ENCODE data around the gene FAM90A1.
"Not testable (repeated sequence)": the region's sequence is repeated elsewhere in the genome, so short reads cannot be mapped to it uniquely, and the experiment has no call there.

FAM90A1 gene
- total RNA-seq, result 0 to 0.58 (median 0) reads per million in 3 donors

GRCh38 chr12:8226992-8227731, at the start of gene FAM90A1:
TSS of gene FAM90A1 (minus strand) at chr12:8227618. CDS start at chr12:8224832, 2,786 bp downstream.
- not testable (repeated sequence) for DNase-seq; H3K4me3 ChIP-seq (ENCODE audit: insufficient read depth, low read depth, low read length, poor library complexity, severe bottlenecking); H3K27ac ChIP-seq (ENCODE audit: insufficient read depth, low read length, poor library complexity, severe bottlenecking)

GRCh38 chr12:8276397-8276796, 49.0 kb upstream of the FAM90A1 start:
- not testable (repeated sequence) for H3K36me3 ChIP-seq (ENCODE audit: control insufficient read depth, insufficient read depth, low read length); DNase-seq; H3K27ac ChIP-seq (ENCODE audit: insufficient read depth, low read length, poor library complexity, severe bottlenecking); H3K4me1 ChIP-seq (ENCODE audit: control insufficient read depth, insufficient read depth, low read length, poor library complexity, severe bottlenecking); H3K27me3 ChIP-seq (replicated peaks; ENCODE audit: control insufficient read depth, insufficient read depth, low read length, poor library complexity, severe bottlenecking); H3K4me3 ChIP-seq (ENCODE audit: insufficient read depth, low read depth, low read length, poor library complexity, severe bottlenecking); H3K9me3 ChIP-seq (ENCODE audit: control insufficient read depth, low read length)

More at GRCh38 chr12:8226992-8227731, at the start of gene FAM90A1:
- not testable (repeated sequence) for H3K4me1 ChIP-seq (ENCODE audit: control insufficient read depth, insufficient read depth, low read length, poor library complexity, severe bottlenecking); H3K27me3 ChIP-seq (replicated peaks; ENCODE audit: control insufficient read depth, insufficient read depth, low read length, poor library complexity, severe bottlenecking); H3K36me3 ChIP-seq (ENCODE audit: control insufficient read depth, insufficient read depth, low read length); H3K9me3 ChIP-seq (ENCODE audit: control insufficient read depth, low read length)

GRCh38 chr12:8266706-8267105, 39.3 kb upstream of the FAM90A1 start:
- not testable (repeated sequence) for DNase-seq; H3K27me3 ChIP-seq (replicated peaks; ENCODE audit: control insufficient read depth, insufficient read depth, low read length, poor library complexity, severe bottlenecking)

GRCh38 chr12:8264236-8264635, 36.8 kb upstream of the FAM90A1 start:
- not testable (repeated sequence) for H3K27ac ChIP-seq (ENCODE audit: insufficient read depth, low read length, poor library complexity, severe bottlenecking); H3K9me3 ChIP-seq (ENCODE audit: control insufficient read depth, low read length); H3K36me3 ChIP-seq (ENCODE audit: control insufficient read depth, insufficient read depth, low read length); H3K27me3 ChIP-seq (replicated peaks; ENCODE audit: control insufficient read depth, insufficient read depth, low read length, poor library complexity, severe bottlenecking); H3K4me1 ChIP-seq (ENCODE audit: control insufficient read depth, insufficient read depth, low read length, poor library complexity, severe bottlenecking); DNase-seq; H3K4me3 ChIP-seq (ENCODE audit: insufficient read depth, low read depth, low read length, poor library complexity, severe bottlenecking)

More at GRCh38 chr12:8266706-8267105, 39.3 kb upstream of the FAM90A1 start:
- H3K4me3 ChIP-seq (ENCODE audit: insufficient read depth, low read depth, low read length, poor library complexity, severe bottlenecking); H3K36me3 ChIP-seq (ENCODE audit: control insufficient read depth, insufficient read depth, low read length); H3K9me3 ChIP-seq (ENCODE audit: control insufficient read depth, low read length); H3K4me1 ChIP-seq (ENCODE audit: control insufficient read depth, insufficient read depth, low read length, poor library complexity, severe bottlenecking); H3K27ac ChIP-seq (ENCODE audit: insufficient read depth, low read length, poor library complexity, severe bottlenecking): not testable (repeated sequence)

- DNase-seq; H3K27me3 ChIP-seq (replicated peaks; ENCODE audit: control insufficient read depth, insufficient read depth, low read length, poor library complexity, severe bottlenecking); H3K4me3 ChIP-seq (ENCODE audit: insufficient read depth, low read depth, low read length, poor library complexity, severe bottlenecking); H3K36me3 ChIP-seq (ENCODE audit: control insufficient read depth, insufficient read depth, low read length); H3K27ac ChIP-seq (ENCODE audit: insufficient read depth, low read length, poor library complexity, severe bottlenecking); H3K9me3 ChIP-seq (ENCODE audit: control insufficient read depth, low read length); H3K4me1 ChIP-seq (ENCODE audit: control insufficient read depth, insufficient read depth, low read length, poor library complexity, severe bottlenecking): not testable (repeated sequence)
These were observed 33.7 kb upstream of the FAM90A1 start for GRCh38 chr12:8261111-8261554.

- DNase-seq; H3K4me3 ChIP-seq (ENCODE audit: insufficient read depth, low read depth, low read length, poor library complexity, severe bottlenecking): not testable (repeated sequence)
These were observed 28.9 kb upstream of the FAM90A1 start for GRCh38 chr12:8256356-8256755.

GRCh38 chr12:8254705-8255104, 27.3 kb upstream of the FAM90A1 start:
- not testable (repeated sequence) for H3K9me3 ChIP-seq (ENCODE audit: control insufficient read depth, low read length); DNase-seq; H3K36me3 ChIP-seq (ENCODE audit: control insufficient read depth, insufficient read depth, low read length); H3K27me3 ChIP-seq (replicated peaks; ENCODE audit: control insufficient read depth, insufficient read depth, low read length, poor library complexity, severe bottlenecking); H3K4me3 ChIP-seq (ENCODE audit: insufficient read depth, low read depth, low read length, poor library complexity, severe bottlenecking); H3K4me1 ChIP-seq (ENCODE audit: control insufficient read depth, insufficient read depth, low read length, poor library complexity, severe bottlenecking); H3K27ac ChIP-seq (ENCODE audit: insufficient read depth, low read length, poor library complexity, severe bottlenecking)

More at GRCh38 chr12:8256356-8256755, 28.9 kb upstream of the FAM90A1 start:
- H3K4me1 ChIP-seq (ENCODE audit: control insufficient read depth, insufficient read depth, low read length, poor library complexity, severe bottlenecking); H3K27me3 ChIP-seq (replicated peaks; ENCODE audit: control insufficient read depth, insufficient read depth, low read length, poor library complexity, severe bottlenecking); H3K27ac ChIP-seq (ENCODE audit: insufficient read depth, low read length, poor library complexity, severe bottlenecking); H3K36me3 ChIP-seq (ENCODE audit: control insufficient read depth, insufficient read depth, low read length); H3K9me3 ChIP-seq (ENCODE audit: control insufficient read depth, low read length): not testable (repeated sequence)

GRCh38 chr12:8252056-8252818, 24.8 kb upstream of the FAM90A1 start:
- not testable (repeated sequence) for H3K4me3 ChIP-seq (ENCODE audit: insufficient read depth, low read depth, low read length, poor library complexity, severe bottlenecking); H3K36me3 ChIP-seq (ENCODE audit: control insufficient read depth, insufficient read depth, low read length); H3K4me1 ChIP-seq (ENCODE audit: control insufficient read depth, insufficient read depth, low read length, poor library complexity, severe bottlenecking); H3K9me3 ChIP-seq (ENCODE audit: control insufficient read depth, low read length); H3K27ac ChIP-seq (ENCODE audit: insufficient read depth, low read length, poor library complexity, severe bottlenecking); H3K27me3 ChIP-seq (replicated peaks; ENCODE audit: control insufficient read depth, insufficient read depth, low read length, poor library complexity, severe bottlenecking); DNase-seq

- H3K4me1 ChIP-seq (ENCODE audit: control insufficient read depth, insufficient read depth, low read length, poor library complexity, severe bottlenecking); H3K27me3 ChIP-seq (replicated peaks; ENCODE audit: control insufficient read depth, insufficient read depth, low read length, poor library complexity, severe bottlenecking); H3K9me3 ChIP-seq (ENCODE audit: control insufficient read depth, low read length); H3K4me3 ChIP-seq (ENCODE audit: insufficient read depth, low read depth, low read length, poor library complexity, severe bottlenecking); H3K27ac ChIP-seq (ENCODE audit: insufficient read depth, low read length, poor library complexity, severe bottlenecking); H3K36me3 ChIP-seq (ENCODE audit: control insufficient read depth, insufficient read depth, low read length); DNase-seq: not testable (repeated sequence)
These were observed 24.2 kb upstream of the FAM90A1 start for GRCh38 chr12:8251616-8252015.

- H3K4me3 ChIP-seq (ENCODE audit: insufficient read depth, low read depth, low read length, poor library complexity, severe bottlenecking); H3K36me3 ChIP-seq (ENCODE audit: control insufficient read depth, insufficient read depth, low read length); H3K27me3 ChIP-seq (replicated peaks; ENCODE audit: control insufficient read depth, insufficient read depth, low read length, poor library complexity, severe bottlenecking); H3K27ac ChIP-seq (ENCODE audit: insufficient read depth, low read length, poor library complexity, severe bottlenecking); DNase-seq; H3K9me3 ChIP-seq (ENCODE audit: control insufficient read depth, low read length); H3K4me1 ChIP-seq (ENCODE audit: control insufficient read depth, insufficient read depth, low read length, poor library complexity, severe bottlenecking): not testable (repeated sequence)
These were observed 19.6 kb upstream of the FAM90A1 start for GRCh38 chr12:8246941-8247535.

All from effector memory CD4-positive, alpha-beta T cell (primary cell).